HepG2 (cell line): ENCODE data around the gene EMILIN1. TPM values are rescaled to one million over a fixed set of nuclear protein-coding genes. Genes with fewer than 3 reads are reported as not detected.

ENCODE experiments used
- ARID5B ChIP-seq: IDR thresholded peaks from 2 replicates; pipeline ENCODE4 v1.4.0; 2020; ENCODE audit warnings: mild to moderate bottlenecking, missing genetic modification reagents
- ATAD3A ChIP-seq: sonication (generic); formaldehyde crosslinking; IDR thresholded peaks from 2 replicates; pipeline ENCODE4 v1.4.0; 2020; ENCODE audit warnings: missing genetic modification reagents
- EZH2 ChIP-seq: conservative IDR thresholded peaks from 2 replicates; pipeline ENCODE4 v1.6.1; 2012; ENCODE audit warnings: mild to moderate bottlenecking, low read depth, low read length, moderate library complexity
- FOXO4 ChIP-seq: sonication (generic); formaldehyde crosslinking; conservative IDR thresholded peaks from 2 replicates; pipeline ENCODE4 v1.8.1; 2023; ENCODE audit warnings: missing genetic modification reagents
- GMEB2 ChIP-seq: IDR thresholded peaks from 2 replicates; pipeline ENCODE4 v1.6.1; 2016; ENCODE audit warnings: missing biosample characterization, missing genetic modification reagents, low read depth
- HMG20B ChIP-seq: conservative IDR thresholded peaks from 2 replicates; pipeline ENCODE4 v1.6.1; 2016; ENCODE audit warnings: missing genetic modification reagents, missing compliant biosample characterization
- KLF6 ChIP-seq: IDR thresholded peaks from 2 replicates; pipeline ENCODE4 v1.8.0; 2016; ENCODE audit warnings: missing biosample characterization, missing genetic modification reagents
- NFYB ChIP-seq: sonication (generic); formaldehyde crosslinking; IDR thresholded peaks from 2 replicates; pipeline ENCODE4 v1.4.0; 2020; ENCODE audit warnings: missing genetic modification reagents
- REL ChIP-seq: sonication (generic); formaldehyde crosslinking; conservative IDR thresholded peaks from 2 replicates; pipeline ENCODE4 v1.8.0; 2022; ENCODE audit warnings: mild to moderate bottlenecking, missing genetic modification reagents, moderate library complexity
- TBL1XR1 ChIP-seq: fragments of 150-350 bp; IDR thresholded peaks from 2 replicates; pipeline ENCODE4 v1.6.1; 2014; ENCODE audit warnings: borderline replicate concordance, low read length; ENCODE audit not compliant: partially characterized antibody
- ZNF264 ChIP-seq: sonication (generic); formaldehyde crosslinking; IDR thresholded peaks from 2 replicates; pipeline ENCODE4 v1.4.0; 2020; ENCODE audit warnings: missing genetic modification reagents
- ZNF562 ChIP-seq: sonication (generic); formaldehyde crosslinking; IDR thresholded peaks from 2 replicates; pipeline ENCODE4 v1.8.0; 2022; ENCODE audit warnings: missing genetic modification reagents, borderline replicate concordance
- ZNF589 ChIP-seq: sonication (generic); formaldehyde crosslinking; conservative IDR thresholded peaks from 2 replicates; pipeline ENCODE4 v1.8.0; 2022; ENCODE audit warnings: mild to moderate bottlenecking, moderate library complexity, missing genetic modification reagents
- polyA plus RNA-seq, 8 experiments: library from polyadenylated mRNA; depleted of rRNA in 3 of 8; stranded (reverse) in 7 of 8; unstranded in 1 of 8; fragments of >200 nt; fragmentation: Illumina TruSeq in 4 of 8; extraction: Trizol in 4 of 8; gene quantifications; 2 replicates each; pipeline versions ENCODE4 v1.2.1 to v1.2.3, GENCODE V29; 2011 to 2016; ENCODE audit warnings: low read depth in 4 of 8, missing spikeins in 1 of 8, mixed read lengths in 1 of 8; ENCODE audit not compliant: insufficient read depth in 1 of 8
- total RNA-seq, 5 experiments: library from RNA; depleted of rRNA; stranded (reverse); fragments of >200 nt; fragmentation: Illumina TruSeq; extraction: Trizol; gene quantifications; 2 replicates each; pipeline ENCODE4 v1.2.3, GENCODE V29; 2016; ENCODE audit warnings: low read depth in 1 of 5
- TF ChIP-seq, protein P1 (sequence below): sonication (generic); formaldehyde crosslinking; IDR thresholded peaks from 2 replicates; pipeline ENCODE4 v1.4.0; 2020; ENCODE audit warnings: missing genetic modification reagents
- TF ChIP-seq, protein P2 (sequence below): sonication (generic); formaldehyde crosslinking; IDR thresholded peaks from 2 replicates; pipeline ENCODE4 v1.4.0; 2020; ENCODE audit warnings: mild to moderate bottlenecking, missing genetic modification reagents

EMILIN1 gene
- total and polyA plus RNA-seq, 2 of the 13 experiments (the other 11 are each of a cell fraction or from before 2014, with no cell fraction given), result 8.1 to 9.7 TPM

DNA sequence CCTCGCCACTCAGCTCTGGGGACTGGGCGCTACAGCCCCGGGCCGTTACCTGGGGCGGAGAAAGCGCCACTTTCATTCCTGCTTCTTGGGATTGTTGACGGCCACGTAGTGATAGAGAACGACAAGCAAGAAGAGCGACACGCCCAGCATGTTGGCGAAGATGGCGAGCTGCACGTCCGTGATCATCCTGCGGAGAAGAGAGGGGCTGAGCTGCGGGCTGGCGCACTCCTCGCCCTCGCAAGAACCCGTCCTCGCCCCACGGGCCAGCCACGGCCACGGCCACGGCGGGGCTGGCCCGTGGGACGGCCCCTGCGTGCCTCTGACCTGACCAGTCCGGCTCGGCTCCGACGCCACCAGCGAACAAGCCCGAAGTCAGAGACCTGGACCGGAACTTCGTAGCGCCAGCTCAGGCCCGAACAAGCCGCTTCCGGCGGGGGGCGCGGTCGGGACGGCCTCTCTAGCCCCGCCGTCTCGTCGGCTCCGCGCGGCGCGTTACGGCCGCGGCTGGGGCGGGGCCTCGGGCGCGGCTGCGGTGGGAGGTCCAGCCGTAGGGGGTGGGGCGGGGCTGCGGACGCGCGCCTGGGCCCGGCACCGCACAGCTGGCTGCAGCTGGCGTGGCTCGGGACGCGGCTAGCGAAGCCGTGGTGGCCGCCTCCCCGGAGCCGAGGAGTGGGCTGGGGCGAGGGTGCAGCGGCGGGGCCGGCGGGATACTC is 7.0 kb upstream of the EMILIN1 start, which contains the start of gene OST4 (continued):
- TF ChIP-seq, protein P1, sequence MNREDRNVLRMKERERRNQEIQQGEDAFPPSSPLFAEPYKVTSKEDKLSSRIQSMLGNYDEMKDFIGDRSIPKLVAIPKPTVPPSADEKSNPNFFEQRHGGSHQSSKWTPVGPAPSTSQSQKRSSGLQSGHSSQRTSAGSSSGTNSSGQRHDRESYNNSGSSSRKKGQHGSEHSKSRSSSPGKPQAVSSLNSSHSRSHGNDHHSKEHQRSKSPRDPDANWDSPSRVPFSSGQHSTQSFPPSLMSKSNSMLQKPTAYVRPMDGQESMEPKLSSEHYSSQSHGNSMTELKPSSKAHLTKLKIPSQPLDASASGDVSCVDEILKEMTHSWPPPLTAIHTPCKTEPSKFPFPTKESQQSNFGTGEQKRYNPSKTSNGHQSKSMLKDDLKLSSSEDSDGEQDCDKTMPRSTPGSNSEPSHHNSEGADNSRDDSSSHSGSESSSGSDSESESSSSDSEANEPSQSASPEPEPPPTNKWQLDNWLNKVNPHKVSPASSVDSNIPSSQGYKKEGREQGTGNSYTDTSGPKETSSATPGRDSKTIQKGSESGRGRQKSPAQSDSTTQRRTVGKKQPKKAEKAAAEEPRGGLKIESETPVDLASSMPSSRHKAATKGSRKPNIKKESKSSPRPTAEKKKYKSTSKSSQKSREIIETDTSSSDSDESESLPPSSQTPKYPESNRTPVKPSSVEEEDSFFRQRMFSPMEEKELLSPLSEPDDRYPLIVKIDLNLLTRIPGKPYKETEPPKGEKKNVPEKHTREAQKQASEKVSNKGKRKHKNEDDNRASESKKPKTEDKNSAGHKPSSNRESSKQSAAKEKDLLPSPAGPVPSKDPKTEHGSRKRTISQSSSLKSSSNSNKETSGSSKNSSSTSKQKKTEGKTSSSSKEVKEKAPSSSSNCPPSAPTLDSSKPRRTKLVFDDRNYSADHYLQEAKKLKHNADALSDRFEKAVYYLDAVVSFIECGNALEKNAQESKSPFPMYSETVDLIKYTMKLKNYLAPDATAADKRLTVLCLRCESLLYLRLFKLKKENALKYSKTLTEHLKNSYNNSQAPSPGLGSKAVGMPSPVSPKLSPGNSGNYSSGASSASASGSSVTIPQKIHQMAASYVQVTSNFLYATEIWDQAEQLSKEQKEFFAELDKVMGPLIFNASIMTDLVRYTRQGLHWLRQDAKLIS (CRISPR knock-in tag), result no peak
- TF ChIP-seq NFYB (CRISPR knock-in tag) (no peak; the same call in 1 of the 2 replicates), ZNF264 (CRISPR knock-in tag) (peak; percentile 23; the same call in 1 of the 2 replicates), ZNF562 (CRISPR knock-in tag) (no peak), KLF6 (CRISPR knock-in tag) (peak; percentile 93; the same call in 1 of the 2 replicates), GMEB2 (CRISPR knock-in tag) (peak; percentile 79; the same call in 1 of the 2 replicates), ZNF589 (CRISPR knock-in tag) (no peak), TBL1XR1 (no peak), FOXO4 (CRISPR knock-in tag) (no peak), ATAD3A (CRISPR knock-in tag) (no peak), HMG20B (CRISPR knock-in tag) (no peak), ARID5B (CRISPR knock-in tag) (peak; percentile 49; the same call in 1 of the 2 replicates), EZH2 (no peak), REL (CRISPR knock-in tag) (no peak)
- TF ChIP-seq, protein P2, sequence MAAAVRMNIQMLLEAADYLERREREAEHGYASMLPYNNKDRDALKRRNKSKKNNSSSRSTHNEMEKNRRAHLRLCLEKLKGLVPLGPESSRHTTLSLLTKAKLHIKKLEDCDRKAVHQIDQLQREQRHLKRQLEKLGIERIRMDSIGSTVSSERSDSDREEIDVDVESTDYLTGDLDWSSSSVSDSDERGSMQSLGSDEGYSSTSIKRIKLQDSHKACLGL (CRISPR knock-in tag), result peak; percentile 43
